Esophagus (tissue), 2 donors: ENCODE data around the gene FAM76A. TPM values are rescaled to one million over a fixed set of nuclear protein-coding genes. Genes with fewer than 3 reads are reported as not detected.
A peak's percentile ranks its signal among the peaks of the same experiment; 100 is the strongest.
"Not testable (repeated sequence)": the region's sequence is repeated elsewhere in the genome, so short reads cannot be mapped to it uniquely, and the experiment has no call there.

Source experiments
- H3K27ac ChIP-seq, 2 donors: one replicate each; pipeline ENCODE4 v1.5.1; 2013; ENCODE audit warnings: low read depth in 2 of 2, mild to moderate bottlenecking in 2 of 2, inconsistent platforms in 1 of 2, low read length in 1 of 2, moderate library complexity in 1 of 2
- H3K27me3 ChIP-seq, 2 donors: one replicate each; pipeline ENCODE4 v1.6.1; 2013; ENCODE audit warnings: low read length in 2 of 2, control low read depth in 1 of 2, mild to moderate bottlenecking in 1 of 2; ENCODE audit not compliant: insufficient read depth in 2 of 2, control insufficient read depth in 1 of 2
- H3K36me3 ChIP-seq, 2 donors: one replicate each; pipeline ENCODE4 v1.6.1; 2013; ENCODE audit warnings: low read length in 1 of 2; ENCODE audit not compliant: control insufficient read depth in 2 of 2, insufficient read depth in 2 of 2
- H3K4me1 ChIP-seq, 2 donors: one replicate each; pipeline ENCODE4 v1.6.1; 2013; ENCODE audit warnings: low read length in 1 of 2; ENCODE audit not compliant: control insufficient read depth in 2 of 2, insufficient read depth in 2 of 2
- H3K4me3 ChIP-seq, 2 donors: one replicate each; pipeline ENCODE4 v1.5.1; 2013; ENCODE audit warnings: low read length in 2 of 2, mild to moderate bottlenecking in 2 of 2, low read depth in 1 of 2, moderate library complexity in 1 of 2
- H3K9me3 ChIP-seq, 2 donors: one replicate each; pipeline ENCODE4 v1.6.1; 2013; ENCODE audit warnings: mild to moderate bottlenecking in 2 of 2, low read depth in 1 of 2, low read length in 1 of 2, moderate library complexity in 1 of 2; ENCODE audit not compliant: control insufficient read depth in 2 of 2, insufficient read depth in 1 of 2
- WGBS, 2 donors: extraction: QIAGEN DNeasy Blood & Tissue Kit; methylation state at CpG; one replicate each; pipeline ENCODE4 v1.1.7; 2013; 5-methylcytosine and 5-hydroxymethylcytosine counted together
- polyA plus RNA-seq, 2 donors: library from polyadenylated mRNA; stranded (reverse); fragments of 200-250 nt; gene quantifications; one replicate each; pipeline ENCODE4 v1.2.3, GENCODE V29; 2013
- donor health status: healthy with polysubstance abuse.
- donor health status: Bipolar disorder and iron deficiency.

The FAM76A gene
- polyA plus RNA-seq, 2 donors = 3.5 to 4.2 TPM

- no peaks in the 10 kb centered on the region for H3K36me3 ChIP-seq
- no peaks in the 10 kb centered on the region for H3K4me1 ChIP-seq
- peak overlapping the region; percentile 95 to 98 for H3K27ac ChIP-seq
- 22 to 28% methylated on average over 3 of the region's 3 CpGs for WGBS, 2 donors
- H3K9me3 ChIP-seq = no peaks in the 10 kb centered on the region
- peak overlapping the region; percentile 82 to 93 for H3K4me3 ChIP-seq
- no peaks in the 10 kb centered on the region for H3K27me3 ChIP-seq
Observed at GRCh38 chr1:27773826-27774445, 48.2 kb downstream of the FAM76A start.

DNA sequence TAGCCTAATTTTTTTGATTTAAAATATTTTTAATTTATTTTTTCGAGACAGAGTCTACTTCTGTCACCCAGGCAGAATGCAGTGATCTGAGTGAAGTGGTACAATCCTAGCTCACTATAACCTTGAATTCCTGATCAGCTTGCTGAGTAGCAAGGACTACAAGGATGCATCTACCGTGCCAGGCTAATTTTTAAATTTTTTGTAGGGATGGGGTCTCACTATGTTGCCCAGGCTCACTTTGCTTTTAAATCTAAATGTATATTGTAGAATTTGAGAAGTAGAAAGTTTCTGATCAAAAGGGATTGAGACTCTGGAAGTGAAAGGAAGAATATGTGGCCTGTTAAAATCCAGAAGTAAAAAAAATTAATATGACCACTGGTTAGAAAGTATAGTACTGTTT lies 48.9 kb downstream of the FAM76A start:
- Histone ChIP-seq H3K9me3 (no peaks in the 10 kb centered on the region), H3K4me1 (no peaks in the 10 kb centered on the region), H3K4me3 (peak overlapping the region in 1 of 2 donors; percentile 82), H3K36me3 (no peaks in the 10 kb centered on the region), H3K27me3 (no peaks in the 10 kb centered on the region), H3K27ac (no peak overlapping the region)
- 83 to 87% methylated on average over 2 of the region's 2 CpGs for WGBS, 2 donors

DNA sequence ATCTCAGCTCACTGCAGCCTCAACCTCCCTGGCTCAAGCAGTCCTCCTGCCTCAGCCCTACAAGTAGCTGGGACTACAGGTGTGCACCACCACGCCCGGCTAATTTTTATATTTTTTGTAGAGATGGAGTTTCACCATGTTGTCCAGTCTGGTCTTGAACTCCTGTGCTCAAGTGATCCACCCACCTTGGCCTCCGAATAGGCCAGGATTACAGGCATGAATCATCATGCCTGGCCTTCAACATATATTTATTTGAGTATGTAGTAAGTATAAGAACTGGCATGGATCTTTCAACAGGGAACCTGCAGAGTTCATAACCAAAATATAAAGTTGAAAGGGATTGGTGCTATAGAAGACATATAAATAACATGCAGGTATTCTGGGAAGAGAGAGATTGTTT lies 49.6 kb downstream of the FAM76A start:
- H3K9me3 ChIP-seq, H3K27me3 ChIP-seq, H3K36me3 ChIP-seq, H3K4me1 ChIP-seq, H3K27ac ChIP-seq, H3K4me3 ChIP-seq: not testable (repeated sequence)
- 51% methylated on average over 3 of the region's 3 CpGs for WGBS, 2 donors

GRCh38 chr1:27776276-27776675 lies 50.5 kb downstream of the FAM76A start:
- not testable (repeated sequence) for H3K4me3 ChIP-seq, H3K9me3 ChIP-seq, H3K27me3 ChIP-seq, H3K27ac ChIP-seq, H3K36me3 ChIP-seq, H3K4me1 ChIP-seq

- Histone ChIP-seq H3K4me3 (no peak overlapping the region), H3K36me3 (no peaks in the 10 kb centered on the region), H3K27ac (no peak overlapping the region), H3K4me1 (peaks cover 0 to 1% of the 10 kb centered on the region in 2 donors), H3K27me3 (no peaks in the 10 kb centered on the region), H3K9me3 (no peaks in the 10 kb centered on the region)
- WGBS, 2 donors = 81 to 82% methylated on average over 3 of the region's 3 CpGs
Observed at GRCh38 chr1:27778056-27778455, 52.3 kb downstream of the FAM76A start.

DNA sequence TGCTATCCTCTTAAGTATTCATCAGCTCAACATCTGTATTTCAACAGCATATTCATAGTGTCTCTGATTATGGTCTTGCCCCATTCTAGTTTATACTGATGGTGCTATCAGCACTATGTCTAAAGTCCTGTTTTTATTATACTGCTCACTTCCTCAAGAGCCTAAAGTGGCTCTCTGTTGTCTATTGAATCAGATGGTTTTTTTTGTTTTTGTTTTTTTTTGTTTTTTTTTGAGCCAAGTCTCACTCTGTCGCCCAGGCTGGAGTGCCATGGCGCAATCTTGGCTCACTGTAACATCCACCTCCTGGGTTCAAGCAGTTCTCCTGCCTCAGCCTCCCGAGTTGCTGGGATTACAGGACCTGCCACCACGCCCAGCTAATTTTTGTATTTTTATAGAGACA lies 53.4 kb downstream of the FAM76A start:
- 85 to 86% methylated on average over 4 of the region's 4 CpGs for WGBS, 2 donors
- Histone ChIP-seq H3K27ac (no peak overlapping the region), H3K36me3 (no peaks in the 10 kb centered on the region), H3K9me3 (no peaks in the 10 kb centered on the region), H3K4me1 (peaks cover 0 to 1% of the 10 kb centered on the region in 2 donors), H3K27me3 (no peaks in the 10 kb centered on the region), H3K4me3 (no peak overlapping the region)

DNA sequence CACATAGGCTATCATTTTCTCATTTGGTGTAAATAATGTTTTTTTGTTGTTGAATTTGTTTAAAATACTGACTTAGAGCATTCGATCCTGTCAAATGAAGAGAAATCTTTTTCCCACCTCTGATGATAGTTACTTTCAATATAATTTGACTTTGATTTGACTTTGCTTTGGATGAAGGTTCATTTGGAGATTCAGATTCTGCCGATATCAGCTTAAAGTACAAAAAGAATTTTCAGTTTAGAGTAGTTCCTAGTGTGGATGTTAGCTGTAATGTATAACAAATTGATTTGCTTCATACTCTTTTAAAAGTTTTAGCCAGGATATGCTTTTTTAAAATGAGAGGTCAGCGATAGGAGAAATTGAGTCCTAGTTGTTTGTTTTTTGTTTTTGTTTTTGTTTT lies 57.2 kb downstream of the FAM76A start:
- Histone ChIP-seq H3K4me1 (peaks cover 0 to 4% of the 10 kb centered on the region in 2 donors), H3K27ac (peak overlapping the region in 1 of 2 donors; percentile 11)
- 91% methylated on average over 3 of the region's 3 CpGs for WGBS, 2 donors

GRCh38 chr1:27784700-27785099 lies 58.9 kb downstream of the FAM76A start:
- H3K4me1 ChIP-seq = peaks cover 0 to 4% of the 10 kb centered on the region in 2 donors
- no peak overlapping the region for H3K4me3 ChIP-seq
- no peak overlapping the region for H3K27ac ChIP-seq
- no peaks in the 10 kb centered on the region for H3K36me3 ChIP-seq
- H3K27me3 ChIP-seq = no peaks in the 10 kb centered on the region
- no peaks in the 10 kb centered on the region for H3K9me3 ChIP-seq
- 85 to 86% methylated on average over 1 of the region's 1 CpG for WGBS, 2 donors

More for the DNA sequence above, 57.2 kb downstream of the FAM76A start:
- Histone ChIP-seq H3K4me3 (no peak overlapping the region), H3K36me3 (no peaks in the 10 kb centered on the region), H3K27me3 (no peaks in the 10 kb centered on the region), H3K9me3 (no peaks in the 10 kb centered on the region)

- Histone ChIP-seq H3K27me3 (no peaks in the 10 kb centered on the region), H3K27ac (peak overlapping the region; percentile 78 to 94), H3K4me1 (peaks cover 0 to 4% of the 10 kb centered on the region in 2 donors), H3K4me3 (no peak overlapping the region), H3K36me3 (no peaks in the 10 kb centered on the region), H3K9me3 (no peaks in the 10 kb centered on the region)
Observed at GRCh38 chr1:27785781-27786455, 60.2 kb downstream of the FAM76A start.

GRCh38 chr1:27787895-27788294 lies 62.1 kb downstream of the FAM76A start:
- no peaks in the 10 kb centered on the region for H3K9me3 ChIP-seq
- H3K4me1 ChIP-seq = peaks cover 0 to 3% of the 10 kb centered on the region in 2 donors
- no peak overlapping the region for H3K4me3 ChIP-seq
- H3K27ac ChIP-seq = peak overlapping the region; percentile 72 to 81
- no peaks in the 10 kb centered on the region for H3K27me3 ChIP-seq
- no peaks in the 10 kb centered on the region for H3K36me3 ChIP-seq
